GM12873 (cell line): Measurements from ENCODE around the gene SCO2.

ENCODE experiments used
- CTCF ChIP-seq: IDR thresholded peaks from 2 replicates; pipeline ENCODE4 v1.5.1; 2012; ENCODE audit warnings: low read depth, mild to moderate bottlenecking, moderate library complexity, low read length, control low read depth; ENCODE audit not compliant: insufficient read depth; ENCODE audit errors: missing control alignments

SCO2 gene

GRCh38 chr22:50569041-50569459 lies 43.7 kb upstream of the SCO2 start:
- TF ChIP-seq CTCF = no peak

GRCh38 chr22:50568626-50569025 lies 43.2 kb upstream of the SCO2 start:
- no peak for TF ChIP-seq CTCF

GRCh38 chr22:50567721-50568252 lies 42.4 kb upstream of the SCO2 start:
- TF ChIP-seq CTCF = no peak

- TF ChIP-seq CTCF = no peak
Measured at GRCh38 chr22:50564289-50564688, 38.9 kb upstream of the SCO2 start.

GRCh38 chr22:50563413-50564160 lies 38.2 kb upstream of the SCO2 start:
- TF ChIP-seq CTCF = no peak

- TF ChIP-seq CTCF = peak; percentile 91
Measured at GRCh38 chr22:50562523-50563412, 37.4 kb upstream of the SCO2 start, which contains the start of gene SYCE3. TSS of gene SYCE3 (minus strand) at chr22:50562919. CDS start at chr22:50556405, 6,514 bp downstream.
